HEK293T (cell line): ENCODE results near the gene SLC28A1.

Experiments
- BHLHE40 ChIP-seq: fragments of 450-650 bp; IDR thresholded peaks from 2 replicates; pipeline ENCODE4 v1.6.1; 2016; ENCODE audit warnings: mild to moderate bottlenecking, moderate library complexity, borderline replicate concordance
- ELF4 ChIP-seq: fragments of 450-650 bp; IDR thresholded peaks from 2 replicates; pipeline ENCODE4 v1.6.1; 2017; ENCODE audit warnings: antibody characterized with exemption
- FOXM1 ChIP-seq: fragments of 450-650 bp; IDR thresholded peaks from 2 replicates; pipeline ENCODE4 v1.6.1; 2017; ENCODE audit warnings: mild to moderate bottlenecking, borderline replicate concordance
- PKNOX1 ChIP-seq: fragments of 450-650 bp; IDR thresholded peaks from 2 replicates; pipeline ENCODE4 v1.6.1; 2016
- SP1 ChIP-seq: fragments of 450-650 bp; IDR thresholded peaks from 2 replicates; pipeline ENCODE4 v1.6.1; 2017
- SUZ12 ChIP-seq: fragments of 450-650 bp; IDR thresholded peaks from 2 replicates; pipeline ENCODE4 v1.6.1; 2016; ENCODE audit warnings: mild to moderate bottlenecking
- TARDBP ChIP-seq: fragments of 450-650 bp; IDR thresholded peaks from 2 replicates; pipeline ENCODE4 v1.6.1; 2016
- ZNF384 ChIP-seq: fragments of 450-650 bp; IDR thresholded peaks from 2 replicates; pipeline ENCODE4 v1.6.1; 2016

GRCh38 chr15:84924077-84924731, 39.7 kb downstream of the SLC28A1 start:
- TF ChIP-seq FOXM1 (no peak), ZNF384 (no peak), PKNOX1 (no peak), TARDBP (no peak), SUZ12 (no peak), SP1 (no peak), BHLHE40 (no peak), ELF4 (no peak)
